SKM-1 (cell line): ENCODE measurements around the gene EPHA1.

Experiments used
- DNase-seq: peaks from one replicate; lab custom pipeline; 2025; ENCODE audit not compliant: unreplicated experiment; lab: John Stamatoyannopoulos, UW

The EPHA1 gene

DNA sequence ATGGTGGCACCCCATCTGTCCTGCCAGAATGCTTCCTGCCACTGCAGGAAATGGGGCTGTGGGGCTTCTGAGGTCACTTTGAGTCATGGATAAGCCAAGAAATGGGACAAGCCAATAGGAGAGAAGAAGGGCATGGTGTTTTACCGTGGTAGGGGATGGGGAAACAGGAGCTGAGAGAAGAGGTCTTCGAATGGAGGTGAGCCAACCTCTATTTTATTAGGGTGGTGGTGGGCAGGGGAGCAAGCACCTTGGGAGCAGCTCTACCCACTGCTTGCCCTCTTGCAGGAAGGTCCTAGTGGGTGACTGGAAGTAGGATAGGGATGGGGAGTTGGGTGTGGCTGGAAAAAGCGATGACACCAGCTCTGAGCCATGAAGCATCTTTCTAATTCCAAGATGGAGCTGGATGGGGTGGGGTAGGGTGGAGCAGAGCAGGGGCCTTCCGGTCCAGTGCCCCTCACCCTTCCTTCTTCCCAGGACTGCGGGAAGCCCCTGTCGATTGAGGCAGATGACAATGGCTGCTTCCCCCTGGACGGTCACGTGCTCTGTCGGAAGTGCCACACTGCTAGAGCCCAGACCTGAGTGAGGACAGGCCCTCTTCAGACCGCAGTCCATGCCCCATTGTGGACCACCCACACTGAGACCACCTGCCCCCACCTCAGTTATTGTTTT, 18.4 kb downstream of the EPHA1 start:
- DNase-seq: no peak

DNA sequence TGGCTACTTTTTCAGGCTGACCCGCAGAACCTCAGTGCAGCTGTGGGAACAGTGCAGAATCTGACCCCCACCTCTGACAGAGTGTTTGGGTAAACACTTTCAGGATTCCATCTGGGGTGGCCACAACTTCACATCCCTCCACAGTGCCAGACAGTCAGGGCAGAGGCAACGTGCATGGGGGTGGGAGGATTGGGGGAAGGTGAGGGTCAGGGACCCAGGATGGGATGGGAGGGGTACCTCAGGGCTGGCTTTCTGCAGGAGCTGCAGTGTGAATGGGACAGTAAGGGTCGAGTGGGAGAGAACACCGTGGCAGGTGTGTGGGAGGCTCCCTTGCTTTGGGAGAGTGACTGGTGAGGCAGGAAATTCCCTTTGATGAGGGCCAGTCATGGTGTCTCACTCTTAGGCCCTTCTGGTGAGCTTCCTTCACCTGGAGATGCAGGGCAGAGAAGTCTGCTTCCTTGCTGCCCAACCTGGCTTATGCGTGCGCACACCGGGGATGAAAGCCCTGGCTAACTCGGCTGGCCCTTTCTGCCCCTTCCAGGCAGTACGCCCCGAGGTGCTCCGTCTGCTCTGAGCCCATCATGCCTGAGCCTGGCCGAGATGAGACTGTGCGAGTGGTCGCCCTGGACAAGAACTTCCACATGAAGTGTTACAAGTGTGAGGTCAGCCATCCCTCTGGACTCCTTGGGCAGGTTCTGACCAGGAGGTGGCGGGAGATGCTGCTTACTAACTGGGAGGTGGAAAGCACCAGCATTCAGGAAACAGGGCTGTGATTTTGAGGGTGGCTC, 19.1 kb downstream of the EPHA1 start:
- no peak for DNase-seq

DNA sequence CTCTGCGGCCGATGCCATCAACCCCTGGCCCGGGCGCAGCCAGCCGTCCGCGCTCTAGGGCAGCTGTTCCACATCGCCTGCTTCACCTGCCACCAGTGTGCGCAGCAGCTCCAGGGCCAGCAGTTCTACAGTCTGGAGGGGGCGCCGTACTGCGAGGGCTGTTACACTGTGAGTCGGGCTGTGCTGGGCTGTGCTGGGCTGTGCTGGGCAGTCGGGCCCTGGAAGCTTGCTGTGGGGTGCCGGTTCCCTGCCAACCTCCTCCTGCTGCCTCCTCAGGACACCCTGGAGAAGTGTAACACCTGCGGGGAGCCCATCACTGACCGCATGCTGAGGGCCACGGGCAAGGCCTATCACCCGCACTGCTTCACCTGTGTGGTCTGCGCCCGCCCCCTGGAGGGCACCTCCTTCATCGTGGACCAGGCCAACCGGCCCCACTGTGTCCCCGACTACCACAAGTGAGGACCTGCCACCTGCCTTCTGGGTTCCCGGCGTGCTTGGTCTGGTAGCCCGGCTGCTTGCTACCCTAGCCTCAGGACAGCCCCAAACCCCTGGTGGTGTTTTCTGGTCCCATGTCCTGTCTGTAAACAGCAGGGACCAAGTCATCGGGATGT, 20.1 kb downstream of the EPHA1 start:
- DNase-seq: no peak

DNA sequence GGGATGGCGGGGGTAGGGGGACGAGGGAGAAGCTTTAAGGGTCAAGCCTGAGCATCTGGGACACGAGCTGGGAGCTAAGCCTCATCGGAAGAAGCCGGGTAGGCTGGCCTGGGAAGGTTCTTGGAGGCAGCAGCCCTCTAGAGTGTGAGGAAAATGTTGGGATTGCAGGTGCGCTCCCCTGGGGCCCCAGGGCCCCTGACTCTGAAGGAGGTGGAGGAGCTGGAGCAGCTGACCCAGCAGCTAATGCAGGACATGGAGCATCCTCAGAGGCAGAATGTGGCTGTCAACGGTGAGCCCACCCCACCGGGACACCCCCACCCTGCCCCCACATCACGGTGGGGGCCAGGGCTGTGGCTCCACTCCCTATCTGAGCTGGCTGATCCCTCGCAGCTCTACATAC, 20.6 kb downstream of the EPHA1 start:
- DNase-seq: no peak

DNA sequence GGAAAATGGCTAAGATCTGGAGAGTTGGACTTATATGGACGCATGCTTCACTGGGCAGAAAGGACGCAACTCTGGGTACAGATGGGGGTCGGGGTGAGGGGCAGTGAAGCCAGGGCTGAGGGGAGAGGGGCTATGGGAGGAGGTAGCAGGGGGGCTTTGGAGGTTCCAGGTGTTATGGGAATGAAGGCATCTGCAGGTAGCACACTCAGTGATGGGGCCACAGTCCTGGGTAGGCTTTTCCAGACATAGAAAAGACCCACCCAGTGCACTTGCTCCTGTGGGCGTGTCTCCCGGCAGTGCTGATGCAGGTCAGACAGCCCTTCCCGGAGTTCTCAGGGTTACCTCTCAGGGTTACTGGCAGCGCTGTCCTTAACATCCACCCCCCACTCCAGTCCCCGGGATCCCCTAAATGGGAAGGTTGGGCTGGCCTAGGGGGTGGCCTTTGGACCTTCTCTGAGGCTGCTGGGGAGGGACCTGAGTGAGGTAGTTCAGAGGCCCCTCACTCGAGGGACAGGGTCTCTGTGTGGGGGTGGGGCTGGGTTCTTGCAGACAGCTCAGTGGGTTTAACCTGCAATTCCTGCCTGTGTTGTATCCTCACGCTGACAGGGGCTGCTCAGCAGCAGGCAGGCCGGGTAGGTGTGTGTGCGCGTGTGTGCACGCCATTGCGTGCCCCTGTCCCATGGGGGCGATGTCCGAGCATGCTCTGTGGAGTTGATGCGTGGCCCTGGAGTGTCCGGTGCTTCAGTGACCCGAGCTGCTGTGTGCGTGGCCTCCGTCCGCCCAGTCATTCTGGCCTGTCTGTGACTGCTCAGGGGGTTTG, 21.3 kb downstream of the EPHA1 start:
- no peak for DNase-seq

DNA sequence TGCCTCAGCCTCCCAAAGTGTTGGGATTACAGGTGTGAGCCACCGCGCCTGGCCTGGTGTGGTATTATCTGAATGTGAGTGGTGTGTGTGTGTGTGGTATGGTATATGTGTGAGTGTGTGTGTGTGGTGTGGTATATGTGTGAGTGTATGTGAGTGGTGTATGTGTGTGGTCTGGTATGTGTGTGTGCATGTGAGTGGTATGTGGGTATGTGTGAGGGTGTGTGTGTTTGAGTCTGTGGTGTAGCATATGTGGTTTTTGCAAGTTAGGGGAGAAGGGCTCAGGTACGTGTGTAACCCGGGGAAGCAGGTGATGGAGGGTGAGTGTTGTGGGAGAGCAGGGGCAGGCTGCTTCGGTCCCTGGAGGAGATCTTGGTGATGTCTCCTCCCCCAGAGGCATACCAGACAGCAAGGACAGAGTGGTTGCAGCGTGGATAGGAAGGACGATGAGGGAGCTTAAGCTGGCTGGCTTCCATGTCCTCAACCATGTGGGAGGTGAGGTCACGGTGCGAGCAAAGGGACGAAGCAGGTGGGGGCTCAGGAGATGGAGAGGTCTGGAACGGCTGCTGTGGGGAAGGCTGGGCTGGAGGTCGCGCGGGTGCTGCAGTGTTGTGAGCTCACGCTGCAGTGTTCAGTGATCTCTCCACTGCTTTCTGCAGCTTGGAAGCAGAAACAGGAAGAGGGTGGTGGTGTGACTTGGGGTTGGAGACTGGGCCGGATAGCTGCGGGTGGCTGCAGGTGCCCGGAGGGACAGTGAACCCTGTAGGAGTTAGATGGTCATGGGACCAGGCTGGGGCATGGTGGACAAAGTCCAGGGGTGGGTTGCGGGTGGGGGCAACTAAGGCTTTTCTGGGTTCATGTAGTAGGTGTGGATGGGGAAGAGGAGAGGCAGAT, 22.5 kb downstream of the EPHA1 start:
- no peak for DNase-seq

DNA sequence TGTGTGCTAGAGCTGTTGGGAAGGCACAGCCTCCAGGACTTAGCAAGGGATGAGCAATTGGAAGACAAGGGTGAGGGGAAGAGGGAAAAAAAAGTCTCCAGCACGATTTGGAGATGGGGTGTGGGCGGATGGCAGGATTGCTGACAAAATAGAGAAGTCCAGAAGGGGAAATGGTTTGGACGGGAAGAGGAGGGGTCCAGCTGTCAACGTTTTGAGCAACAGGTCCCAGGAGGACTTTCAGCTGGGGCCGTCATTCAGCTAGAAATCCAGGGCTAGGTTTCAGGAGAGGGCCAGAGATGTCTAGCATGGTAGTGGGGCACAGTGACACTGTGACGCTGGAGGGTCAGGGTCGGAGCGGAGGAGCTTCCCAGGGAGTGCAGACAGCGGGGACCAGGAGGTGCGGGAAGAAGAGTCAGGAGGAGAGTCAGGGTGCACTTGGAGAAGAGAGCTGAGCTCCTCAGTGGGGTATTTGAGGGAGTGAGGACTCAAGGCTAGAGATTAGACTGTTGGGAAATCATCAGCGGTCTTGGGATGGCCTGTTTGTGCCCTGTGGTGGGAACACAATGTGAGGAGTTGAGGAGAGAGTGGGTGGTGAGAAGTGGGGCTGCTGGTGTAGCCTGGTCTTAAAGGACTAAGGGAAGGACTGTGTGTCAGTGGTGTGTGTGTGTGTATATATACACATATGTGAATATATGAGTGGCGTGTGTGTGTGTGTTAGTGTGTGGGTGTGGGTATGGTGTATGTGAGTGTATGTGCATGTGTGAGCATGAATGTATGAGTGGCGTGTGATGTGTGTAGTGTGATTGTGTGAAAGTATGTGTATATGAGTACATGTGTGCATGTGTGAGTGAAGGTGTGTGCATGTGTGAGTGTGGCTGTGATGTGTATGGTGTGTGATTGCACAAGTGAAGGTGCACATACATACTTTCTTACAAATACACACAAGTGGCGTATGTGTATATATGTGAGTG, 23.7 kb downstream of the EPHA1 start:
- peak; percentile 55 for DNase-seq

DNA sequence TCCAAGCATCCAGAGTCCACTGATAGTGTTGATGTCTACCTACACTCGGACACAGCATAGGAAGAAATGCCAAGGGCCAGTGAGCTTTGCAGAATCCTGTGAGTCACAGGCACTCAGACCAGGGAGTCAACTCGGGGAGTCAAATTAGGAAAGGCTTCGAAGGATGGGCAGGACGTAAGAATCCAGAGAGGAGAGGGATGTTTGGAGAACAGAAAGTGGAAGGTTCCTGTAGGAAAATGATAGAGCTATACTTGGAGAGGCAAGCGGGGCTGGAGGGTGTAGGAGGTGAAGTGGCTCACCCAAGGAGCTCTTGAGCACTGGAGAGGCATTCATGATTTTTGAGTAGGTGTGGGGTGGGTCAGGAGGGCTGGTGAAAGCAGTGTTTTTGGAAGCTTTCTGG, 24.5 kb downstream of the EPHA1 start:
- no peak for DNase-seq

DNA sequence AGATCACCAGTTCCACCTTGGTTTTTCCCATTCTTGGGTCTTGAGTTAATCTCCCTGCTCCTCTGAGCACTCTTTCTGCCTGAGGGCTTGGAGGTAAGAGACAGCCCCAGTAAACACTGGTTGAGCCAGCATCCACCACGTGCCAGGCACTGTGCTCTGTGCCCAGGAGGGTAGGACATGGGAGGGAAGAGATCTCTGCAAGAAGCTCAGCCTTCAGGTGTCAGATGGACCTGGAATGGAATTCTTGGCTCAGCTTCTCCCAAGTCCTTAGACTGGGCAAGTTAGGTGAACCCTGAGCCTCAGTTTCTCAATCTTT, 25.1 kb downstream of the EPHA1 start:
- no peak for DNase-seq

DNA sequence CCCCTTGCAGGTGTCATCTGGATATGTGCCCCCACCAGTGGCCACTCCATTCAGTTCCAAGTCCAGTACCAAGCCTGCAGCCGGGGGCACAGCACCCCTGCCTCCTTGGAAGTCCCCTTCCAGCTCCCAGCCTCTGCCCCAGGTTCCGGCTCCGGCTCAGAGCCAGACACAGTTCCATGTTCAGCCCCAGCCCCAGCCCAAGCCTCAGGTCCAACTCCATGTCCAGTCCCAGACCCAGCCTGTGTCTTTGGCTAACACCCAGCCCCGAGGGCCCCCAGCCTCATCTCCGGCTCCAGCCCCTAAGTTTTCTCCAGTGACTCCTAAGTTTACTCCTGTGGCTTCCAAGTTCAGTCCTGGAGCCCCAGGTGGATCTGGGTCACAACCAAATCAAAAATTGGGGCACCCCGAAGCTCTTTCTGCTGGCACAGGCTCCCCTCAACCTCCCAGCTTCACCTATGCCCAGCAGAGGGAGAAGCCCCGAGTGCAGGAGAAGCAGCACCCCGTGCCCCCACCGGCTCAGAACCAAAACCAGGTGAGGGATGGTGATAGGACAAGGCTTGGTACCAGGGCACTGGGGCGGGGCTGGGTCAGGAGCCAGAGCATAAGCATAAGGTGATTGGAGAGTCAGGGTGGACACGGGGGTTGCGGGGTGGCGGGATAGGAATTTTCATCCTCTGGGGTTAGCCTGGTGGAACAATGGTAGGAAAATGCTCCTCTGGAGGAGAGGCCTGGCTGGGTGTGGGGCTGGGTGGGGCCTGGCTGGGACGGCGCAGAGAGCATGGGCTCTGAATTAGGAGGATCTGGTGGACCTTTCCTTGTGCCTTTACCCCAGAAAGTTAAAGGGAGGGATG, 25.6 kb downstream of the EPHA1 start:
- DNase-seq: no peak

DNA sequence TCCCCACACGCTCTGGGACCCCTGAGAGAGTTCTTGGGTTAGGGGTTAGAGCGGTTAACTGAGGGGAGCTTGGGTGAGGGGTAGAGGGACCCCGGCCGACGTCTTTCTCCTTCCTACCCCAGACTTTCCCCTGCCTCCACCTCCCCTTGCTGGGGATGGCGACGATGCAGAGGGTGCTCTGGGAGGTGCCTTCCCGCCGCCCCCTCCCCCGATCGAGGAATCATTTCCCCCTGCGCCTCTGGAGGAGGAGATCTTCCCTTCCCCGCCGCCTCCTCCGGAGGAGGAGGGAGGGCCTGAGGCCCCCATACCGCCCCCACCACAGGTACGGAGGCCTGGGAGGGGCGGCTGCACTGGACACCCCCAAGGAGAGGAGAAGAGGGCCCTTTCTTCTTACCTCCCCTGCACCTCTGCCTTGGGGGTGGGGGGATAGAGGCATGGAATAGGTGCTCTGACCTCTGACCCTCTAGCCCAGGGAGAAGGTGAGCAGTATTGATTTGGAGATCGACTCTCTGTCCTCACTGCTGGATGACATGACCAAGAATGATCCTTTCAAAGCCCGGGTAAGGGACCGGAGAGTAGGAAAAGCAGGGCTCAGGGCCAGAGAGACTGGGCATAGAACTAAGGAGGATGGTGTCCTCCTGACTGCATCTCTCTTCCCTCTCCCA, 26.4 kb downstream of the EPHA1 start:
- DNase-seq: no peak

DNA sequence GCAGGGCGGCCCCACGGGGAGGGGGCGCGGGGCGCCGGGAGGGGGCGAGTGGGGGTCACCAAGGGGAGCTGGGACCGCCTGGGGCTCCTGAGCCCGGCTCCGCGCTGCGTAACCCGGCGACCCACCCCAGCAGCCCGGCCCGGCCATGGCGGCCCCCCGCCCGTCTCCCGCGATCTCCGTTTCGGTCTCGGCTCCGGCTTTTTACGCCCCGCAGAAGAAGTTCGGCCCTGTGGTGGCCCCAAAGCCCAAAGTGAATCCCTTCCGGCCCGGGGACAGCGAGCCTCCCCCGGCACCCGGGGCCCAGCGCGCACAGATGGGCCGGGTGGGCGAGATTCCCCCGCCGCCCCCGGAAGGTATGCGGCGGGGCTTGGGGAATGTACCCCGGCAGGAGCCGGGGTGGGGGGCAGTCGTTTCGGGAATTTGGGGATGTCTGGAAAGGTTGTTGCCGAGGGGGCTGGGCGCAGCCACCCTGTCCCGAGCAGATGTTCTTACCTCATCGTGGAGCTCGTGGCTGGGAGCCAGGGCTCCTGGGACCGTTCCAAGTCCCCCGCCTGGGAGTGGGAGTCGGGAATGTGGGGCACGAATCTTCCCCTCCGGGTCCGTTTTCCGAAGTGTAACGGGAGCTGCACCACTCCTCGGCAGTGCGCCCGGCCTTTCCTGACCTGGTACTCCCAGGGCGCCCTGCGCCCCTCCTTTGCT, 27.1 kb downstream of the EPHA1 start:
- no peak for DNase-seq

DNA sequence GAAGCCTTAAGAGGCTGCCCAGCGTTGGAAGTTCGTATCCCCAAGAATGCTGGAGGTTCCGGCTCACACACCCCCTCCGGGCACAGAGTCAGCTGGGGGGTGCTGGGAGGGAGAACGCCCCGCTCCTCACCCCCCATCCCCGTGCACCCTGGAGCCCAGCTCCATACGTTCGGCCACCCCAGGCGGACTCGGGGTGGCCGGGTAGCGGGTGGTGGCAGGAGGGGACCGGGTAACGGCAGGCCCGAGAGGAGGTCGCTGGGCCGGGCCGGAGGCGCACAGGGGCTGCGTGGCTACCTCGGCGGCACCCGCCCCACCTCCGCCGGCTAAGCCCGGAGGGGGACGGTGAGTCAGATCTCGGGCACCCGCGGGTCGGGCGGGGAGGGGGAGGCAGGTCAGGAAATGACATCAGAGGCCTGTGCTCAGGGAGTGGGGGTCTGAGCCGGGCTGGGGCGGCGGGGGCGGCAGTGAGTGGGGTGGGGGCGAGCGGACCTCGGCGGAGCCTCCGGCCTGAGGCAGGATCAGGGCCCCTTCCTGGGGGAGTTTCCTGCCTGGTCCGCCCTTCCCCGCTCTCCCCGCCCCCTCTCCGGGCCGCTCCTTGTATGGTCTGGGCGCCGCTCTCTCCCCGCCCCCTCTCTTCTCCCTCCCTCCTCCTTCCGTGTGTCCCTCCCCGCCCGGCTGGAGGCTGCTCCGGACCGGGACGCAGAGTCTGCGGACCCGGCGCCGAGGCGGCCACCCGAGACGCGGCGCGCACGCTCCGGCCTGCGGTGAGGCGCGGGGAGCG, 27.8 kb downstream of the EPHA1 start, which contains the start of gene ZYX:
ZYX (plus strand) TSS at position 700 of the 781 bp plus-strand sequence. CDS start 227 bp downstream, outside the sequence.
- DNase-seq: peak; percentile 99

DNA sequence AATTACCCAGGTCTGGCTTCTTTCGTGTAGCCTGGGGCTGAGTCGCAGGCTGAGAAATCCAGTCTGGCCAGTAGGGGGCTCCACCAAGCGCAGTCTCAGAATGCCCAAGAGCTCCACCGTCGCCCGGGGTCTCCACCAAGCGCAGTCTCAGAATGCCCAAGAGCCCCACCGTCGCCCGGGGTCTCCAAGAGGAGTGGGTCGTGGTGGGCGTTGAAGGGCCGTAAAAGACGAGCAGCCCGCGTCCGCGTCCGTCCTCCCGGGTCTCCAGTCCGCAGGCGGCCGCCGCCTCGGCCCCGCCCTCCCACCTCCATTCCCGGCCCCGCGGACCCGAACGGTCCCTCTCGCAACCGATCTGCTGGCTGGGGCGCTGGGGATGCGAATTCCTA, 28.4 kb downstream of the EPHA1 start:
- no peak for DNase-seq

DNA sequence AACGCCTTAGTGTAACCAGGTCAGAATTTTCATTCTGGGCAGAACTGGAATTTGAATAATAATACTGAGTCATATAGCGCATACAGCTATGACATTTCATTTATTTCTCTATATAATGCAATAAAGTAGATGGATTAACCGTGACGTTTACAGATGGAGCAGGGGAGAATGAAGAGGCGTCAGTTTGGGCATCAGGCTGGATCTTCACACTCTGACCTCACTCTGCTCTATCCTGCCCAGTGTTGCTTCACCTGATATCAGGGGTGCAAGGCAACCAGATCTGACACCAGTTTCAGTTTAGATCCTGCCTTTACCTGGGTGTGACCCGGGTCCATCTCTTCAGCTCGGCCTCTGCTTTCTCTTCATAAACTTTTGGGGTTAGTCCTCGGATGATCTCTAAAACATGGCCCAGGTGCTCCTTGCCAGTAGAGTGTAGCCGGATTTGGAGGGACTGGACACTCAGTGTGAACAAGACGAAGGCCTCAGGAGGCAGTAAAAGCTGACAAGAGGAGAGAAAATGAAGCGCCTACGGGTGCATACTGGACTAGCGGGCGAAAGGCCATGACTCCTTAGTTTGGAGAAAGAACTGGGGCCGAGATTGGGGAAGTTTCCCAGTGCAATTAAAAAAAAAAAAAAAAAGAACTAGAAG, 28.9 kb downstream of the EPHA1 start:
- peak; percentile 77 for DNase-seq

DNA sequence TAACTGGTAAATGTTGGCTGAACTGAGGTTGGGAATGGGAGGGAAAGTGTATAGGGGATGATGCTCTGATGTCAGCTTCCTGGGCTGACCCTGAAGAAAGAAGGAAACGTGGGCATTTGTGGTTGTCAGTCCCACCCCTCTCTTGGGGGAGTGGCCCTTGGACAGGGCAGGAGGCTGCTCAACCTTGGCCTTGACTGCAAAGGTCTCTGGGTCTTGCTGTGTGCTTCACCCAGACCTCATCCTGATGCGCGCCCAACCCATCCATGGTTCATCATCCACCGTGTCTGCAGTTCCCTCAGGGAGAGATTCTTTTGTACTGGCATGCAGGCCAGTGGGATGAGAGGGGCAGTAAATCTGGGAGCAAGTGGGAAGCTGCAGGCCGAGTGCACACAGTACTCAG, 32.3 kb downstream of the EPHA1 start:
- DNase-seq: peak; percentile 21
